NCI-H1930 (cell line): ENCODE data around the gene DESI1.

ENCODE experiments used
- DNase-seq, 2 experiments: peaks; one replicate each; lab custom pipeline; 2025; lab: John Stamatoyannopoulos, UW

The DESI1 gene

GRCh38 chr22:41557401-41558240, 63.2 kb downstream of the DESI1 start:
- DNase-seq = no peak

DNA sequence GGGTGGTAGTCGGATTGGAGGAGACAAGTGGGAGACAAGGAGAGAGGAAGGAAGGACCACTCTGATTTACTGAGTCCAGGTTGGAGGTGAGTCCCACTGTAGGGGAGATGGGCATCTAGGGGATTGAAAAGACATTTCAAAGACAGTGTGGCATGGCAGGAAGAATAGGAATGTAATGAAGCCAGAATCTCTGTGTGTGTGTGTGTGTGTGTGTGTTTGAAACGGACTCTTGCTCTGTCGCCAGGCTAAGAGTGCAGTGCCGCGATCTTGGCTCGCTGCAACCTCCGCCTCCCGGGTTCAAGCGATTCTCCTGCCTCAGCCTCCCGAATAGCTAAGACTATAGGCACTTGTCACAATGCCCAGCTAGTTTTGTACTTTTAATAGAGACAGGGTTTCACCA, 64.3 kb downstream of the DESI1 start:
- no peak for DNase-seq

- DNase-seq = no peak
Observed at GRCh38 chr22:41555325-41555982, 65.4 kb downstream of the DESI1 start.

- no peak for DNase-seq
Observed at GRCh38 chr22:41551877-41552582, 68.8 kb downstream of the DESI1 start.

GRCh38 chr22:41550952-41551491, 69.8 kb downstream of the DESI1 start:
- no peak for DNase-seq

DNA sequence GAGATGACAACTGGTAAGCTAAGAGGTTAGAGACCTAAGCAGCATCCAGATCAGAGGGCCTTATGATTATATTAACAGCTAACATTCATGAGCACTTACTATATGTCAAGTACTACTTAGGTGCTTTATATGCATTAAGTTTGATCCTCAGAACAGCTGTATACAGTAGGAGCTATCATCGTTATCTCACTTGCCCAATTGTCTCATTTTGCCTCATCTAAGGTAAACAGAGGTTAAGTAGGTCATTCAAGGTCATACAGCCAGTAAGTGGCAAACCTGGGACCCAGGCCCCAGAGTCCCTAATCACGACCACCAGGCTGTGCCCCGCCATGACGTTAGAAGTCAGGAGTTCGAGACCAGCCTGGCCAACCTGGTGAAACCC, 72.0 kb downstream of the DESI1 start:
- DNase-seq = no peak
